ENCODE results near the gene FRS3.

FRS3 gene

DNA sequence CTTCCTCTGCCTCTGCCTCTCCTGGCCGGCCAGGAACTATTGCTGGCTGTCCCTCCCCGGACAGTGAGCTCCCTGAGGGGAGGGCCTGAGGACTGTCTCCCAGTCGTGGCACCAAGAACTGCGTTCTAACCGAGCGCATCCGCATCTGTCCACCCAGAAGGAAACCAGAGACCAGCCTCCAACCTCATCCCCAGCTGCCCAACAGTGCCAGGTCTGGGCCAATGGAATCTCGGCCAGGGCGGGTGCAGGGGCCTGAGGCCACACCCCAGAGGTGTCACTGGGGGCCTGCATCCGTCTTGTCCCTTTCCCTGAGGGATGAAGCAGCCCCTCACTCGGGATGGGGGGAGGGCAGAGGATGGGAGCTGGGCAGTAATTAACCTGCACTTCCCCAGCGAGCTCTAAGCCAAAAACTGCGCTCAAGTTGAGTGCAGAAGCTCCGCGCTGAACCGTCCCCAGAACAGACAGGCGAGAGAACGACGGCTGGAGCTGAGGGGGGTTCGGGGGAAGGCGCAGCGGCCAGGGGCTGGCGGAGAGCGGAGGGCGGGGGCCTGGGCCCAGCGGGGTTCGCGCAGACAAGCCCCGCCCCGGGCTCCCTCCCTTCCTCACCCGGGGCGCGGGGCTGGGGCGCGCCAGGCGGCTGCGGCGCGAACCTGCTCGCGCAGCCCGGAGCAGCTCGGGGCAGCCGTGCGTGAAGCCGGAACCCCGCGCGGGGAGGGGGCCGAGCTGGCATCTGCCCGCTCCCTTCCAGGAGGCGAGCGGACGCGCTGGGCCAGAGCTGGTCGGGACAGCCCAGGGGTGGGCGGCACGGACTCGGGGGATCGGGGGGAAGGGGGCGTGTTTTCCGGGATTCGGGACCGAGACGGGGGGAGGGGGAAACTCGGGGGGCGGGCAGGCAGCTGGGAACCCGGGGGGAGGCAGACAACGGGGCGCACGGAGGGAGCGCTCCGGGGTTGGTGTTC is 45.7 kb downstream of the FRS3 start (continued):
- TF ChIP-seq, protein P1, sequence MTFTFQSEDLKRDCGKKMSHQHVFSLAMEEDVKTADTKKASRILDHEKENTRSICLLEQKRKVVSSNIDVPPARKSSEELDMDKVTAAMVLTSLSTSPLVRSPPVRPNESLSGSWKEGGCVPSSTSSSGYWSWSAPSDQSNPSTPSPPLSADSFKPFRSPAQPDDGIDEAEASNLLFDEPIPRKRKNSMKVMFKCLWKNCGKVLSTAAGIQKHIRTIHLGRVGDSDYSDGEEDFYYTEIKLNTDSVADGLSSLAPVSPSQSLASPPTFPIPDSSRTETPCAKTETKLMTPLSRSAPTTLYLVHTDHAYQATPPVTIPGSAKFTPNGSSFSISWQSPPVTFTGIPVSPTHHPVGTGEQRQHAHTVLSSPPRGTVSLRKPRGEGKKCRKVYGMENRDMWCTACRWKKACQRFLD (tag by site-specific recombination; IDR thresholded peaks at IDR 0.05): no peak
- TF ChIP-seq ZNF354C (tag by site-specific recombination; IDR thresholded peaks at IDR 0.05; ENCODE audit: borderline replicate concordance, low read depth) (no peak), SETDB1 (IDR thresholded peaks at IDR 0.05; ENCODE audit: insufficient read length, low read length) (no peak), ZNF341 (tag by site-specific recombination; IDR thresholded peaks at IDR 0.05; ENCODE audit: low read depth) (peak; percentile 86), ZFP69B (tag by site-specific recombination; IDR thresholded peaks at IDR 0.05) (no peak), KLF16 (tag by site-specific recombination; IDR thresholded peaks at IDR 0.05) (0 out of 2 replicates have a peak, but pooled peaks have one; percentile 62)
- TF ChIP-seq, protein P2, sequence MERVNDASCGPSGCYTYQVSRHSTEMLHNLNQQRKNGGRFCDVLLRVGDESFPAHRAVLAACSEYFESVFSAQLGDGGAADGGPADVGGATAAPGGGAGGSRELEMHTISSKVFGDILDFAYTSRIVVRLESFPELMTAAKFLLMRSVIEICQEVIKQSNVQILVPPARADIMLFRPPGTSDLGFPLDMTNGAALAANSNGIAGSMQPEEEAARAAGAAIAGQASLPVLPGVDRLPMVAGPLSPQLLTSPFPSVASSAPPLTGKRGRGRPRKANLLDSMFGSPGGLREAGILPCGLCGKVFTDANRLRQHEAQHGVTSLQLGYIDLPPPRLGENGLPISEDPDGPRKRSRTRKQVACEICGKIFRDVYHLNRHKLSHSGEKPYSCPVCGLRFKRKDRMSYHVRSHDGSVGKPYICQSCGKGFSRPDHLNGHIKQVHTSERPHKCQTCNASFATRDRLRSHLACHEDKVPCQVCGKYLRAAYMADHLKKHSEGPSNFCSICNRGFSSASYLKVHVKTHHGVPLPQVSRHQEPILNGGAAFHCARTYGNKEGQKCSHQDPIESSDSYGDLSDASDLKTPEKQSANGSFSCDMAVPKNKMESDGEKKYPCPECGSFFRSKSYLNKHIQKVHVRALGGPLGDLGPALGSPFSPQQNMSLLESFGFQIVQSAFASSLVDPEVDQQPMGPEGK (tag by site-specific recombination; IDR thresholded peaks at IDR 0.05): peak; percentile 88
- TF ChIP-seq, protein P3, sequence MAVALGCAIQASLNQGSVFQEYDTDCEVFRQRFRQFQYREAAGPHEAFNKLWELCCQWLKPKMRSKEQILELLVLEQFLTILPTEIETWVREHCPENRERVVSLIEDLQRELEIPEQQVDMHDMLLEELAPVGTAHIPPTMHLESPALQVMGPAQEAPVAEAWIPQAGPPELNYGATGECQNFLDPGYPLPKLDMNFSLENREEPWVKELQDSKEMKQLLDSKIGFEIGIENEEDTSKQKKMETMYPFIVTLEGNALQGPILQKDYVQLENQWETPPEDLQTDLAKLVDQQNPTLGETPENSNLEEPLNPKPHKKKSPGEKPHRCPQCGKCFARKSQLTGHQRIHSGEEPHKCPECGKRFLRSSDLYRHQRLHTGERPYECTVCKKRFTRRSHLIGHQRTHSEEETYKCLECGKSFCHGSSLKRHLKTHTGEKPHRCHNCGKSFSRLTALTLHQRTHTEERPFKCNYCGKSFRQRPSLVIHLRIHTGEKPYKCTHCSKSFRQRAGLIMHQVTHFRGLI (tag by site-specific recombination; IDR thresholded peaks at IDR 0.05): no peak

DNA sequence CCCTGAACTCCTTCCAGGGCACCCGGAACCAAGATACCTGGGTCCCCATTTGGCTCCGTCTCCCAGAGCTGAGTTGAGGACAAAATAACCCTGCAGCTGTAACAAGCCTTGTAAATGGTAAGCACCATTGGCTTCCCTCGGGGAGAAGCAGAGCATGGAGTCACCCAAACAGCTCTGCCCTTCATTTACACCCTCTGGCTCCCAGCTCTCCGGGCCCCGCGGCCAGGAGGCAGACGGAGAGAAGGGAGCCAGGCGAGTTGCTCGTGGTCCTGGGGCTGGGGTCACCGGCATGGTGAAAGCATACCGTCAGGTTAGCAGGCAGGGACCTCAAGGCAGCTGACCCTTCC is 46.4 kb downstream of the FRS3 start:
- Histone ChIP-seq H3K9me3 (ENCODE audit: control insufficient read depth, insufficient read depth, low read depth, low read length) (no peaks in the 10 kb centered on the region), H3K27ac (ENCODE audit: extremely low read depth, low read depth, low read length) (no peak overlapping the region; the same call in 1 of the 2 replicates), H3K4me1 (ENCODE audit: control insufficient read depth, insufficient read depth, low read length) (0 out of 2 replicates have a peak, but pooled peaks cover 3% of the 10 kb centered on the region), H3K4me3 (ENCODE audit: low read depth, low read length) (no peak overlapping the region), H3K36me3 (ENCODE audit: control insufficient read depth in 2 of 2, insufficient read depth in 1 of 2, low read length in 2 of 2) (no peaks in the 10 kb centered on the region)
- ChIA-PET CTCF (interaction anchor here (0.6 to 6.7 kb wide), 21 partner anchors 11 to 929 kb away, joined by 3 to 51 read pairs (median 3); partner anchors contain the start of genes FRS3 and TOMM6), POLR2A (interaction anchor here (0.6 to 2.1 kb wide), 9 partner anchors 12 to 284 kb away, joined by 3 to 11 read pairs (median 3); partner anchors contain the start of genes CCND3 and FRS3)
- no peak for TF ChIP-seq ZNF174 (tag by site-specific recombination; IDR thresholded peaks at IDR 0.05)
- no peak for TF ChIP-seq ZNF510 (tag by site-specific recombination; IDR thresholded peaks at IDR 0.05; ENCODE audit: insufficient replicate concordance)
- TF ChIP-seq, protein P4, sequence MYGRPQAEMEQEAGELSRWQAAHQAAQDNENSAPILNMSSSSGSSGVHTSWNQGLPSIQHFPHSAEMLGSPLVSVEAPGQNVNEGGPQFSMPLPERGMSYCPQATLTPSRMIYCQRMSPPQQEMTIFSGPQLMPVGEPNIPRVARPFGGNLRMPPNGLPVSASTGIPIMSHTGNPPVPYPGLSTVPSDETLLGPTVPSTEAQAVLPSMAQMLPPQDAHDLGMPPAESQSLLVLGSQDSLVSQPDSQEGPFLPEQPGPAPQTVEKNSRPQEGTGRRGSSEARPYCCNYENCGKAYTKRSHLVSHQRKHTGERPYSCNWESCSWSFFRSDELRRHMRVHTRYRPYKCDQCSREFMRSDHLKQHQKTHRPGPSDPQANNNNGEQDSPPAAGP (tag by site-specific recombination; IDR thresholded peaks at IDR 0.05): 0 out of 2 replicates have a peak, but pooled peaks have one; percentile 24
- TF ChIP-seq, protein P5, sequence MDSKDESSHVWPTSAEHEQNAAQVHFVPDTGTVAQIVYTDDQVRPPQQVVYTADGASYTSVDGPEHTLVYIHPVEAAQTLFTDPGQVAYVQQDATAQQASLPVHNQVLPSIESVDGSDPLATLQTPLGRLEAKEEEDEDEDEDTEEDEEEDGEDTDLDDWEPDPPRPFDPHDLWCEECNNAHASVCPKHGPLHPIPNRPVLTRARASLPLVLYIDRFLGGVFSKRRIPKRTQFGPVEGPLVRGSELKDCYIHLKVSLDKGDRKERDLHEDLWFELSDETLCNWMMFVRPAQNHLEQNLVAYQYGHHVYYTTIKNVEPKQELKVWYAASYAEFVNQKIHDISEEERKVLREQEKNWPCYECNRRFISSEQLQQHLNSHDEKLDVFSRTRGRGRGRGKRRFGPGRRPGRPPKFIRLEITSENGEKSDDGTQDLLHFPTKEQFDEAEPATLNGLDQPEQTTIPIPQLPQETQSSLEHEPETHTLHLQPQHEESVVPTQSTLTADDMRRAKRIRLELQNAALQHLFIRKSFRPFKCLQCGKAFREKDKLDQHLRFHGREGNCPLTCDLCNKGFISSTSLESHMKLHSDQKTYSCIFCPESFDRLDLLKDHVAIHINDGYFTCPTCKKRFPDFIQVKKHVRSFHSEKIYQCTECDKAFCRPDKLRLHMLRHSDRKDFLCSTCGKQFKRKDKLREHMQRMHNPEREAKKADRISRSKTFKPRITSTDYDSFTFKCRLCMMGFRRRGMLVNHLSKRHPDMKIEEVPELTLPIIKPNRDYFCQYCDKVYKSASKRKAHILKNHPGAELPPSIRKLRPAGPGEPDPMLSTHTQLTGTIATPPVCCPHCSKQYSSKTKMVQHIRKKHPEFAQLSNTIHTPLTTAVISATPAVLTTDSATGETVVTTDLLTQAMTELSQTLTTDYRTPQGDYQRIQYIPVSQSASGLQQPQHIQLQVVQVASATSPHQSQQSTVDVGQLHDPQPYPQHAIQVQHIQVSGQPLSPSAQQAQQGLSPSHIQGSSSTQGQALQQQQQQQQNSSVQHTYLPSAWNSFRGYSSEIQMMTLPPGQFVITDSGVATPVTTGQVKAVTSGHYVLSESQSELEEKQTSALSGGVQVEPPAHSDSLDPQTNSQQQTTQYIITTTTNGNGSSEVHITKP (tag by site-specific recombination; IDR thresholded peaks at IDR 0.05): peak; percentile 40
- TF ChIP-seq KLF16 (tag by site-specific recombination; IDR thresholded peaks at IDR 0.05): no peak
- no peak for TF ChIP-seq ZNF777 (tag by site-specific recombination; IDR thresholded peaks at IDR 0.05; ENCODE audit: borderline replicate concordance)
